Activated CD4-positive, alpha-beta T cell treated with anti-CD3 and anti-CD28 coated beads, Interleukin-2, amount 50 U/mL, for 1 hour (primary cell): ENCODE data around the gene TGM6.
A peak's percentile ranks its signal among the peaks of the same experiment; 100 is the strongest.
"Not testable (repeated sequence)": the region's sequence is repeated elsewhere in the genome, so short reads cannot be mapped to it uniquely, and the experiment has no call there.

Experiments
- DNase-seq: peaks from one replicate; pipeline ENCODE4 v3.0.0-alpha.2; 2020

TGM6 gene

GRCh38 chr20:2400290-2400689 is 19.6 kb downstream of the TGM6 start:
- no peak for DNase-seq

- DNase-seq, result no peak
Observed at GRCh38 chr20:2401527-2401926, 20.8 kb downstream of the TGM6 start.

GRCh38 chr20:2402271-2402980 is 21.7 kb downstream of the TGM6 start:
- no peak for DNase-seq

GRCh38 chr20:2403291-2404052 is 22.8 kb downstream of the TGM6 start:
- no peak for DNase-seq

GRCh38 chr20:2405693-2406065 is 25.0 kb downstream of the TGM6 start:
- no peak for DNase-seq

- not testable (repeated sequence) for DNase-seq
Observed at GRCh38 chr20:2407355-2407754, 26.7 kb downstream of the TGM6 start.

- no peak for DNase-seq
Observed at GRCh38 chr20:2408111-2408510, 27.4 kb downstream of the TGM6 start.

GRCh38 chr20:2416541-2417212 is 36.0 kb downstream of the TGM6 start:
- no peak for DNase-seq

- DNase-seq, result no peak
Observed at GRCh38 chr20:2417213-2417541, 36.5 kb downstream of the TGM6 start.

- no peak for DNase-seq
Observed at GRCh38 chr20:2418388-2418787, 37.7 kb downstream of the TGM6 start.

GRCh38 chr20:2420510-2420909 is 39.8 kb downstream of the TGM6 start:
- DNase-seq, result no peak

GRCh38 chr20:2421247-2421646 is 40.5 kb downstream of the TGM6 start:
- no peak for DNase-seq

GRCh38 chr20:2429051-2429450 is 48.4 kb downstream of the TGM6 start:
- no peak for DNase-seq

GRCh38 chr20:2430538-2430937 is 49.8 kb downstream of the TGM6 start:
- no peak for DNase-seq

GRCh38 chr20:2431185-2431584 is 50.5 kb downstream of the TGM6 start:
- DNase-seq, result no peak

- no peak for DNase-seq
Observed at GRCh38 chr20:2446845-2447244, 66.1 kb downstream of the TGM6 start.

GRCh38 chr20:2449386-2449785 is 68.7 kb downstream of the TGM6 start:
- no peak for DNase-seq

GRCh38 chr20:2451422-2451821 is 70.7 kb downstream of the TGM6 start:
- no peak for DNase-seq

GRCh38 chr20:2451939-2452732 is 71.4 kb downstream of the TGM6 start:
- DNase-seq, result peak; percentile 63

GRCh38 chr20:2453792-2454191 is 73.1 kb downstream of the TGM6 start:
- DNase-seq, result no peak

GRCh38 chr20:2455771-2456497 is 75.2 kb downstream of the TGM6 start:
- no peak for DNase-seq

GRCh38 chr20:2458919-2459499 is 78.3 kb downstream of the TGM6 start:
- no peak for DNase-seq
